KOPT-K1 (cell line): Measurements from ENCODE around the gene PLCL2.

Experiments used
- H3K27ac ChIP-seq: fragments of 200-600 bp; sonication (generic); 2 replicates; pipeline ENCODE4 v1.5.1; 2016; ENCODE audit warnings: antibody characterized with exemption, mild to moderate bottlenecking, low read depth, low read length; ENCODE audit not compliant: poor library complexity, severe bottlenecking
- H3K36me3 ChIP-seq: fragments of 200-600 bp; sonication (generic); 2 replicates; pipeline ENCODE4 v1.5.1; 2017; ENCODE audit warnings: antibody characterized with exemption, mild to moderate bottlenecking, low read length, moderate library complexity; ENCODE audit not compliant: insufficient read depth
- H3K9me3 ChIP-seq: fragments of 200-600 bp; sonication (generic); 2 replicates; pipeline ENCODE4 v1.5.1; 2017; ENCODE audit warnings: antibody characterized with exemption, low read length, mild to moderate bottlenecking; ENCODE audit not compliant: insufficient read depth, poor library complexity, severe bottlenecking

Gene PLCL2

DNA sequence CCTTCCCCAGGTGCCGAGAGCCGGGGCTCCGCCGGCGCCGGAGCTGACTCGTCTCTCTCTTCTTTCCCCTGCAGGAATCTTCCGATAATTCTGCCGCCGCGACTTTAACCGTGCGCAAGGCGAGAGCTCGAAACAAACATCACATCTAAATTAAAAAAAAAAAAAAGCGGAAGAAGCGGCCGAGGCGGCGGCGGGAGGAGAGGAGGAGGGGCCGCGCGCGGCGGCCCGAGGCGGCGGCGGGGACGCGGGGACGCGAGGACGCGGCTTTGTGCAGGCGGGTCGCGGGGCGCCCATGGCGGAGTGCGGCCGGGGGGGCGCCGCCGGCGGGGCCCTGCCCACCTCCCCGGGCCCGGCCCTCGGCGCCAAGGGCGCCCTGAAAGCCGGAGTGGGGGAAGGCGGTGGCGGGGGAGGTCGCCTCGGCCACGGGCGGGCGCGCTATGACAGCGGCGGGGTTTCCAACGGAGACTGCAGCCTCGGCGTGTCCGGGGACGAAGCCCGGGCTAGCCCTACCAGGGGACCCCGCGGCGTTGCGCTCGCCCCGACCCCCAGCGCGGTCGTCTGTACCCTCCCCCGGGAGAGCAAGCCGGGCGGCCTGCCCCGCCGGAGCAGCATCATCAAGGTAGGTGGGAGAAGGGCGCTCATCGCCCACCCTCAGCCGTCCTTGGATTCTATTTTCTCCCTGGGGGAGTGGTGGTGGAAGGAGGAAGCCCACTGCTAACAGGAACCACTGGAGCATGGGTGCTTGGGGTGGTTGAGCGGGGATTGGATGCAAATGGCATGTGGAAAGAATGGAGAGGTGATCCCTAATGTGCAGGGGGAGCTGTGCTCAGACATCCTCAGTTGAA lies at the start of gene PLCL2:
Gene PLCL2 (plus strand): TSS at position 208 of the 845 bp plus-strand sequence. CDS start 85 bp downstream, at position 293.
- no peaks in the 10 kb centered on the region for H3K9me3 ChIP-seq
- H3K27ac ChIP-seq: peak within 1 kb of the TSS; percentile 87
- H3K36me3 ChIP-seq: no peaks in the 10 kb centered on the region

- Histone ChIP-seq H3K36me3 (no peaks in the 10 kb centered on the region), H3K27ac (no peak overlapping the region), H3K9me3 (no peaks in the 10 kb centered on the region)
Measured at GRCh38 chr3:16836505-16837237, 48.1 kb upstream of the PLCL2 start.

- H3K36me3 ChIP-seq: no peaks in the 10 kb centered on the region
- no peak overlapping the region for H3K27ac ChIP-seq
- H3K9me3 ChIP-seq: no peaks in the 10 kb centered on the region
Measured at GRCh38 chr3:16837602-16838001, 47.2 kb upstream of the PLCL2 start.

GRCh38 chr3:16838561-16838960 lies 46.2 kb upstream of the PLCL2 start:
- H3K36me3 ChIP-seq: no peaks in the 10 kb centered on the region
- H3K27ac ChIP-seq: no peak overlapping the region
- H3K9me3 ChIP-seq: no peaks in the 10 kb centered on the region

- H3K27ac ChIP-seq: no peak overlapping the region
- no peaks in the 10 kb centered on the region for H3K9me3 ChIP-seq
- no peaks in the 10 kb centered on the region for H3K36me3 ChIP-seq
Measured at GRCh38 chr3:16839271-16840100, 45.3 kb upstream of the PLCL2 start.

DNA sequence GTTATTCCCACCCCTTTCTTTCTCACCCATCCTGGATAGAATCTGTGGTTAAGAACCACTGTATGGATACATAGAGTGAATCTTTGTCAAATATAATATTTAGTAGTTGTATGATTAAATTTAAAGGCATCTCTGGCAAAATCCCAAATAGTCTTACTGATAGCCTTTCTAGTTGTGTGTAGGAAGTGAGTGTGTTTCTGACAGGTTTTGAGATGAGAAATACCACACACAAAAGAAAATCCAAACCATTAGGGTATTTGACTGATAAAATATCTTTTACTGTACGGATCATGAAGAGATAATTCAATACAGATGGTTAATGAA lies 44.7 kb upstream of the PLCL2 start:
- no peaks in the 10 kb centered on the region for H3K36me3 ChIP-seq
- no peaks in the 10 kb centered on the region for H3K9me3 ChIP-seq
- no peak overlapping the region for H3K27ac ChIP-seq

- Histone ChIP-seq H3K36me3 (no peaks in the 10 kb centered on the region), H3K9me3 (no peaks in the 10 kb centered on the region), H3K27ac (peak overlapping the region; percentile 66)
Measured at GRCh38 chr3:16841041-16841753, 43.6 kb upstream of the PLCL2 start.

GRCh38 chr3:16841904-16842271 lies 42.9 kb upstream of the PLCL2 start:
- Histone ChIP-seq H3K9me3 (no peaks in the 10 kb centered on the region), H3K27ac (peak overlapping the region; percentile 66), H3K36me3 (no peaks in the 10 kb centered on the region)

DNA sequence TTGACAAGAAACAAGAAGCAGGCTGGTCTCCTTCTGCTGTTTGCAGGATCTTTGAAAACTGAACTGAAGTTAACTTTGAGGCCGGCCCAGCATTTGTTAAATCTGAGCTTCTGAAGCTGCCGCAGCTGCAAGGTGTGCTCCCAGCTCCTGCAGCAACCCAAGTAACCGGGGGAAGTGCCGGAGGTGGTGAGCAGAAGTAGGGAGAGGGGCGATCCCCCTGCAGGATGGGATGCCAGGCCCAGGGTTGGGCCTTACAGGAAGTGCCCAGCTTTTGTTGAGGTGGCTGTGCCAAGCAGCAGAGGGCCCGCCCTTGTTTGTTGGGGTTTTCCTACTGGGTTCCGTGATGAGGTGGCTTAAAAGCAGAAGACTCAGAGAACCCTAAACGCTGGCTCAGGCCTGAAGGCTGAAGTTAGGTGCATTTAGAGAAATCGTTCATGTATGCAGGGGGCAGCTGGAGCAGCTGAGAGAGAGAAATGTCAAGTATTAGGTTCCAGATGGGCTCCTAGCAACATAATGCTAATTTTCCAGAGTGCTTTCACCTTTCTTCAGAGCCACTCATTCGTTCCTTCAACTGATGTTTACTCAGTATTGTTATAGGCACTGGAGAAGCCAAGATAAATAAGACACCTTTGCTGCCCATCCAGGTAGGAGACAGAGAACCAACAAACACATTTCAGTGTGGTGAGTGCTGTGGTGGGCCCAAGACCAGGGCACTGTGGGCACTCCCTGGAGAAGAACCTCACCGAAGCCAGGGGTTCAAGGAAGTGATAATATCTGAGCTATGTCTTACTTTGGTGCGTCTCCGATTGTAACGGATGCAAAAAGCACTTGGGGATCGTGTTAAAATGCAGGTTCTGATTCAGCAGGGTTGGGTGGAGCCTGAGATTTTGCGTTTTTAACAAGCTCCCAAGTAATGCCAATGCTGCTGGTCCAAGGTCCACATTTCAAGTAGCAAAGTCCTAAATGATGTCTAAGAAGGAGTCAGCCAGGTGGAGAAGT lies 42.2 kb upstream of the PLCL2 start:
- Histone ChIP-seq H3K9me3 (no peaks in the 10 kb centered on the region), H3K27ac (peak overlapping the region; percentile 66), H3K36me3 (no peaks in the 10 kb centered on the region)

GRCh38 chr3:16844222-16844621 lies 40.5 kb upstream of the PLCL2 start:
- no peaks in the 10 kb centered on the region for H3K36me3 ChIP-seq
- no peaks in the 10 kb centered on the region for H3K9me3 ChIP-seq
- no peak overlapping the region for H3K27ac ChIP-seq

DNA sequence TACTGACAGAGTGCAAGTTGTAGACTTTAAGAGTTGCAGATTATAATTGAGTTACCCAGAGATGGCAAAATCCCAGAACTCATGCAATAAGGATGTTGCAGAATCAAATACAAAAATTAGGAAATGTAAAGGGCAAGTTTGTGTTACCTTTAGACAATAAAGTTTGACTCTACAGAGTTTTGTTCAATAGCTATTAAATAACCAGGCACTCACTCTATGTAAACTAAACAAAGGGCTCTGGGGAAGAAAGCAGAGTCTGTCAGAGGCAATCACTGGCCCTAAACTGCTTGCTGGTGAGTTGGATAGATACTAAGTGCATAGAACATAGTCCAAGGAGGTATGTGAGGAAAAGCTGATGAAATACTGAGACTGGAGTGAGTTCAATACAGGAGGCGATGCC lies 40.0 kb upstream of the PLCL2 start:
- no peaks in the 10 kb centered on the region for H3K9me3 ChIP-seq
- H3K36me3 ChIP-seq: no peaks in the 10 kb centered on the region
- H3K27ac ChIP-seq: no peak overlapping the region

GRCh38 chr3:16846373-16847080 lies 38.2 kb upstream of the PLCL2 start:
- Histone ChIP-seq H3K9me3 (no peaks in the 10 kb centered on the region), H3K27ac (no peak overlapping the region), H3K36me3 (no peaks in the 10 kb centered on the region)

- Histone ChIP-seq H3K27ac (no peak overlapping the region), H3K9me3 (no peaks in the 10 kb centered on the region), H3K36me3 (no peaks in the 10 kb centered on the region)
Measured at GRCh38 chr3:16848007-16848406, 36.7 kb upstream of the PLCL2 start.
